Natural killer cell treated with Interleukin-12 subunit alpha and Interleukin-12 subunit beta and Interleukin-15 and Interleukin-18, amount 100 ng/mL, for 72 hours (primary cell): ENCODE results near the gene NTRK2. TPM values are rescaled to one million over a fixed set of nuclear protein-coding genes. Genes with fewer than 3 reads are reported as not detected.
"Not testable (repeated sequence)": the region's sequence is repeated elsewhere in the genome, so short reads cannot be mapped to it uniquely, and the experiment has no call there.

Experiments used
- ATAC-seq, 2 donors: fragments of 150-1000 bp; cut with Tn5 transposase in 1 of 2; sonication (Bioruptor Pico), chemical (Tn5 transposase) in 1 of 2; 2 replicates each; pipeline ENCODE4 v1.10.0; 2021
- DNase-seq: peaks from one replicate; pipeline ENCODE4 v3.0.0; 2022; ENCODE audit warnings: low spot score
- H3K27ac Mint-ChIP-seq, 2 donors: 1 replicate in 1 of 2; 2 replicates in 1 of 2; pipeline ENCODE4 v1.8.0; 2022; ENCODE audit warnings: mixed read lengths in 2 of 2, mild to moderate bottlenecking in 1 of 2, moderate library complexity in 1 of 2
- H3K27me3 Mint-ChIP-seq, 2 donors: 1 replicate in 1 of 2; 2 replicates in 1 of 2; pipeline ENCODE4 v1.8.0; 2022; ENCODE audit warnings: mixed read lengths in 2 of 2
- H3K36me3 Mint-ChIP-seq: one replicate; pipeline ENCODE4 v1.8.0; 2022; ENCODE audit warnings: mixed read lengths
- H3K4me1 Mint-ChIP-seq, 2 donors: 1 replicate in 1 of 2; 2 replicates in 1 of 2; pipeline ENCODE4 v1.8.0; 2022; ENCODE audit warnings: low read depth in 2 of 2, mixed read lengths in 2 of 2, mild to moderate bottlenecking in 1 of 2
- H3K4me3 Mint-ChIP-seq: one replicate; pipeline ENCODE4 v1.8.0; 2022; ENCODE audit warnings: mixed read lengths
- H3K9me3 Mint-ChIP-seq: 2 replicates; pipeline ENCODE4 v1.8.0; 2022; ENCODE audit warnings: mixed read lengths
- total RNA-seq, 2 donors: library from RNA; stranded (reverse); gene quantifications; one replicate each; pipeline ENCODE4 v1.2.3, GENCODE V29; 2022

NTRK2 gene
- total RNA-seq, 2 donors from 2014 or later = 0.24 to 2.4 TPM

- no peak overlapping the region for H3K4me3 Mint-ChIP-seq
- no peaks in the 10 kb centered on the region for H3K36me3 Mint-ChIP-seq
- H3K27me3 Mint-ChIP-seq = peaks cover 0 to 2% of the 10 kb centered on the region in 2 donors
- ATAC-seq (no peak), DNase-seq (no peak)
- peaks cover 2% of the 10 kb centered on the region for H3K9me3 Mint-ChIP-seq
- H3K4me1 Mint-ChIP-seq = peaks cover 3 to 5% of the 10 kb centered on the region in 2 donors
- H3K27ac Mint-ChIP-seq = no peak overlapping the region
Observed at GRCh38 chr9:84871983-84872382, 202.5 kb downstream of the NTRK2 start.

DNA sequence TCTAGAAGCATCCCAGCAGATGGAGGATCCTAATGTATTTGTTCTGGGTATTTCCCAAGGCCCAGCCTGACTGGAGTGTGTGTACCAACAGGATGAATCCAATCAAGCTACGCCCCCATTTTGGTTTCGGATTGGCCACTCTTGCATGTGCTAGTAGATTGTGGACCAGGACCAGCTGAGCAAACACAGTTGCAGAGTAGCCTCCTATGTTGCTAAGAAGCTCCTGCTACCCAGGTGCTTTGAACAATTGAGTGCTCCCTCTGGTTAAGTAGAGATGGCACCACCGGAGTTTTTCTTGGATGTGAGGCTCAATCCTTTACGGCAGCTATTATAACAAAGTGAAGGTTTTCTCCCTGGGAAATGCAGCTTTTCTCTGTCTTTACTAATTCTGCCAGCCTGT is 204.5 kb downstream of the NTRK2 start:
- no peak overlapping the region for H3K4me3 Mint-ChIP-seq

GRCh38 chr9:84874596-84874995 is 205.1 kb downstream of the NTRK2 start:
- H3K27ac Mint-ChIP-seq = no peak overlapping the region
- H3K27me3 Mint-ChIP-seq = peaks cover 0 to 2% of the 10 kb centered on the region in 2 donors
- peaks cover 3 to 5% of the 10 kb centered on the region in 2 donors for H3K4me1 Mint-ChIP-seq
- DNase-seq (no peak), ATAC-seq (peak; percentile 4 to 54)
- no peaks in the 10 kb centered on the region for H3K9me3 Mint-ChIP-seq
- H3K4me3 Mint-ChIP-seq = no peak overlapping the region
- H3K36me3 Mint-ChIP-seq = no peaks in the 10 kb centered on the region

More for the DNA sequence above, 204.5 kb downstream of the NTRK2 start:
- Mint-ChIP-seq H3K36me3 (no peaks in the 10 kb centered on the region), H3K27ac (no peak overlapping the region), H3K4me1 (peaks cover 3 to 5% of the 10 kb centered on the region in 2 donors), H3K27me3 (peaks cover 0 to 2% of the 10 kb centered on the region in 2 donors), H3K9me3 (no peaks in the 10 kb centered on the region)
- ATAC-seq = peak in 1 of 2 donors; percentile 30
- DNase-seq = no peak

- DNase-seq (no peak), ATAC-seq (peak in 1 of 2 donors; percentile 86)
- H3K36me3 Mint-ChIP-seq = no peaks in the 10 kb centered on the region
- peaks cover 0 to 2% of the 10 kb centered on the region in 2 donors for H3K27me3 Mint-ChIP-seq
- peak overlapping the region; percentile 26 for H3K4me3 Mint-ChIP-seq
- peaks cover 3 to 5% of the 10 kb centered on the region in 2 donors for H3K4me1 Mint-ChIP-seq
- no peak overlapping the region for H3K27ac Mint-ChIP-seq
- H3K9me3 Mint-ChIP-seq = no peaks in the 10 kb centered on the region
Observed at GRCh38 chr9:84875193-84875592, 205.7 kb downstream of the NTRK2 start.

- H3K4me3 Mint-ChIP-seq = no peak overlapping the region
- H3K4me1 Mint-ChIP-seq = no peaks in the 10 kb centered on the region
- H3K9me3 Mint-ChIP-seq = no peaks in the 10 kb centered on the region
- DNase-seq (no peak), ATAC-seq (no peak)
- no peak overlapping the region for H3K27ac Mint-ChIP-seq
- H3K36me3 Mint-ChIP-seq = no peaks in the 10 kb centered on the region
- peaks cover 2 to 19% of the 10 kb centered on the region in 2 donors for H3K27me3 Mint-ChIP-seq
Observed at GRCh38 chr9:84879631-84880030, 210.1 kb downstream of the NTRK2 start.

GRCh38 chr9:84880835-84881234 is 211.3 kb downstream of the NTRK2 start:
- Mint-ChIP-seq H3K4me3 (no peak overlapping the region), H3K36me3 (no peaks in the 10 kb centered on the region), H3K27me3 (peaks cover 2 to 19% of the 10 kb centered on the region in 2 donors), H3K4me1 (no peaks in the 10 kb centered on the region), H3K9me3 (no peaks in the 10 kb centered on the region), H3K27ac (no peak overlapping the region)
- DNase-seq (no peak), ATAC-seq (no peak)

GRCh38 chr9:84886866-84887265 is 217.3 kb downstream of the NTRK2 start:
- no peak overlapping the region for H3K27ac Mint-ChIP-seq
- no peak for ATAC-seq
- no peaks in the 10 kb centered on the region for H3K4me1 Mint-ChIP-seq
- no peaks in the 10 kb centered on the region for H3K9me3 Mint-ChIP-seq
- DNase-seq = no peak
- peaks cover 0 to 14% of the 10 kb centered on the region in 2 donors for H3K27me3 Mint-ChIP-seq
- H3K4me3 Mint-ChIP-seq = no peak overlapping the region
- H3K36me3 Mint-ChIP-seq = no peaks in the 10 kb centered on the region

DNA sequence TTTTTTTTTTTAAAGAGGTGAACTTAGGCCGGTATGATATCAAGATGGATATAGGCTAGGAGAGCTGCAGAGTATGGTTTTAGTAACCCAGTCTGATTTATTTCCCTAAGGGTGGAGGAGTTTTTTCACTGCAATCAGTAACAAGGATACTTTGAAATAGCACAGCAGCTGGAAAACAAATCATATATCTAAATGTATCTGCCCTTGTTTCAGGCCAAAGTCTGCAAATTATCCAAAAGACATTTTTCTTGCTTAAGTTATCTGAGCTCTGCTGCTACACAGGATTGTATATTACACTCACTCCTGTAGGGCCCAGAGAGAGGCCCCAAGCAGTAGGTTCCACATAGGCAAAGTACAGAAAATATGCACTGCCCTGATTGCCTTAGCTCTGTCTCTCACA is 222.4 kb downstream of the NTRK2 start:
- Mint-ChIP-seq H3K4me1 (no peaks in the 10 kb centered on the region), H3K27ac (no peak overlapping the region), H3K9me3 (no peaks in the 10 kb centered on the region)

DNA sequence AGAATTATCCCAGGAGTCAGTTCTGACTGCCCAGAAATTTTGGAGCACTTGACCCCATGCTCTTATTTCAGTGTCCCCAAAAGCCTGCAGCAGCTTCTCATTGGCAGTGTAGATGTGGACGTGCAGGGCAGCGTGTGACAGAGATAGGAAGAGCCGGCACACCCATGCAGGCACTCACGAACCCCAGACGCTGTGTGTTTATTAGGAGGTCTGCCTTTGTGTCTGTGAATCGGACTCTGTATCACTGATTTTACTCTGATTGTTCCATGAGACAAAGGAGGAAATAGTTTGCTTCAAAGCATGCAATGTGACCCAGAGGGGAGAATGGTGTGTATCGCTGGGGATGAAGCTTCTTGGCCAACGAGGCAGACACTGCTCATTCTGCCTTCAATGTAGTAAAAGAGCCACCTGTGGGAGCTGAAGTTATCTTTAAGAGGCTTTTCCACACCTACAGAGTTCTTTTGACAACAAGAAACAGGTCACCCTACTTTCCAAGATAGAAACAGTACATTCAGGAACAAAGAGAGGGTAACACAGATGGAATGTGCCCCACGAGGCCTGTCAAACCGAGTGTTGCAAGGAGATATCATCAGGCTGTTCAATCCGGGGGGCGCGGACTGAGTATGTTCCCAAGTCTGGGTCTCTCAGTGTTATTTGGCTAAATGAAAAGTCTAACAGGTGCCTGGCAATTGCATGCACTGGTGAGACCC is 224.0 kb downstream of the NTRK2 start:
- Mint-ChIP-seq H3K9me3 (no peaks in the 10 kb centered on the region), H3K27me3 (peaks cover 0 to 3% of the 10 kb centered on the region in 2 donors), H3K4me3 (no peak overlapping the region), H3K27ac (no peak overlapping the region), H3K36me3 (no peaks in the 10 kb centered on the region), H3K4me1 (no peaks in the 10 kb centered on the region)
- no peak for DNase-seq
- no peak for ATAC-seq

More for the DNA sequence above, 222.4 kb downstream of the NTRK2 start:
- Mint-ChIP-seq H3K36me3 (no peaks in the 10 kb centered on the region), H3K27me3 (peaks cover 0 to 3% of the 10 kb centered on the region in 2 donors), H3K4me3 (no peak overlapping the region)
- ATAC-seq (no peak), DNase-seq (no peak)

- ATAC-seq (no peak), DNase-seq (no peak)
- H3K4me1 Mint-ChIP-seq = no peaks in the 10 kb centered on the region
- H3K9me3 Mint-ChIP-seq = no peaks in the 10 kb centered on the region
- H3K36me3 Mint-ChIP-seq = no peaks in the 10 kb centered on the region
- peaks cover 7 to 8% of the 10 kb centered on the region in 2 donors for H3K27me3 Mint-ChIP-seq
- H3K4me3 Mint-ChIP-seq = no peak overlapping the region
- H3K27ac Mint-ChIP-seq = no peak overlapping the region
Observed at GRCh38 chr9:84894859-84895258, 225.3 kb downstream of the NTRK2 start.

DNA sequence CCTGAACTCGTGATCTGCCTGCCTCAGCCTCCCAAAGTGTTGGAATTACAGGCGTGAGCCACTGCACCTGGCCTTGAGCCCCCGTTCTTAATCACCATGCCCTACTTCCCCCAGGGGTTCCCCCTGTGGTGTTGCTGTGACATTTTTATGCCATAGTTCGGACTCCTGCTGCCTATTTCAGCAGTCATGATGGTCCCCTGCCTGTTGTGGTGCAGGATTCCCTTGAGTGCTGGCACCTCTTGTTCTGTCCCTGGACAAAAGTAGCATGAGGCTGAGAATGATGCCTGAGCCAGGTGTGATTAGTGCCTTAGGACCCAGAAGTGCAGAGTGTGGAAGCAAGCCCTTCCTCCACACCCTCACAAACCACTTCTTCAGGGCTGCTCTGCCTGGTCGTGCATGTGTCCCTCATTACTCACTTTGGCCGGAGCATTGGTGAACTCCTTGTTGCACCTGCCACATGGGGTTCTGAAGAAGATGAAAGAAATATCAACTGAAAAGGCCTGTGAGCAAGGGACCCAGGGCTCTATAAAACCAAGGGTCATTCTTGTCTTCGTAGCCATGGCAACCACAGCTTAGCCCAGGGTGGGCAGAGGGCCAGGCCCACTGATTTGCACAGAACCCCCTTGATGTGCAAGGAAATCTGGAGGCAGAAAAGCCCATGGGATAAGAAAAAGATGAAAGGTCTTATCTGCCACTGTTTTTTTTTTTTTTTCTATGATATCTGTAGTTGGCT is 228.0 kb downstream of the NTRK2 start:
- H3K27me3 Mint-ChIP-seq = peaks cover 8 to 12% of the 10 kb centered on the region in 2 donors
- no peak overlapping the region for H3K27ac Mint-ChIP-seq
- H3K4me3 Mint-ChIP-seq = no peak overlapping the region
- ATAC-seq = no peak
- H3K36me3 Mint-ChIP-seq = no peaks in the 10 kb centered on the region
- H3K9me3 Mint-ChIP-seq = no peaks in the 10 kb centered on the region
- DNase-seq = no peak
- H3K4me1 Mint-ChIP-seq = no peaks in the 10 kb centered on the region

DNA sequence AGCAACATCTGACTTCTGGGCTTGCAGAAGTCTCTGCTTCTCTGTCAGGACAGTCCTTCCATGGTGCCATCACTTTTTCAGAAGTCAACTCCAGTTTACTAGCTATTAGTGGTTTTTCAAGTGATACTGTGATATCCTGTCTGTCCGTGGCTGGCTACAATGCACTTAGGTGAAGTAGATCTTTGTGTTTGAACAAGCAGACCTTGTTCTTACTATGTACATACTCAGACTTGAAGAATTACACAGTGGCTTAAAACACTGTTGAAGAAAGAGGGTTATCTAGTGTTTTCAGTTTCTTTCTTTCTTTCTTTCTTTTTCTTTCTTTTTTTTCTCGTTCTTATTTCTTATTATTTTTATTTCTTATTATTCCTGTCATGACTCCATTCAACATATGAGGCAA is 228.7 kb downstream of the NTRK2 start:
- Mint-ChIP-seq H3K4me1 (no peaks in the 10 kb centered on the region), H3K9me3 (no peaks in the 10 kb centered on the region), H3K36me3 (no peaks in the 10 kb centered on the region), H3K27ac (no peak overlapping the region), H3K27me3 (peaks cover 9 to 10% of the 10 kb centered on the region in 2 donors), H3K4me3 (no peak overlapping the region)
- ATAC-seq (no peak), DNase-seq (no peak)

DNA sequence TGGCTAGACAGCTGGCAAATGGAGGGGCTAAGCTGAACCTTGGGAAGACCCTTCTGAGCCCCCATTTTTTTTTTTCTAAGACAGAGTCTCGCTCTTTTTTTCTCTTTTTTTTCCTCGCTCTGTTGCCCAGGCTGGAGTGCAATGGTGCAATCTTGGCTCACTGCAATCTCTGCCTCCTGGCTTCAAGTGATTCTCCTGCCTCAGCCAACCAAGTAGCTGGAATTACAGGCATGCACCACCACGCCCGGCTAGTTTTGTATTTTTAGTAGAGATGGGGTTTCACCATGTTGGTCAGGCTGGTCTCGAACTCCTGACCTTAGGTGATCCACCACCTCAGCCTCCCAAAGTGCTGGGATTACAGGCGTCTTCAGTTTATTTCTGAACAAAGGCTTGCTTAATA is 229.1 kb downstream of the NTRK2 start:
- H3K9me3 Mint-ChIP-seq, H3K36me3 Mint-ChIP-seq, ATAC-seq, H3K4me1 Mint-ChIP-seq, H3K4me3 Mint-ChIP-seq, DNase-seq, H3K27ac Mint-ChIP-seq: not testable (repeated sequence)
- H3K27me3 Mint-ChIP-seq = peaks cover 9 to 14% of the 10 kb centered on the region in 2 donors

DNA sequence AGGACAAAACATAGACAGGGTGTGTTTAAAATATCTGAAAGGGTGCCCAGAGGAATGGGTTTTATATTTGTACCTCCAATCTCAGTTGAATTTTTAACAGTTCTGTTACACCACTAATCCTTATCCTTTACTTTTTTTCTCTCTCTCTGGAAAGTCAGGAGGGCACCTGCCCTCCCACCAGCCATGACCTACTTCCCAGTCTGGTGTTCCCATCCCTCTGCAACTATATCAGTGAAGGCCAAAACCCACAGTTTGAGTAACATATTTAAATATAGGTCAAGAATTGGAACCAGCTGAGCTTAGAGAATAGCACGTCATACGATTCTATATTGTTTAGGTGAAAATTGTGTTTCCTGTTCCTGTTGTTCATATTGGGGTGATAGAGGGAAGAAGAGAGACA is 229.8 kb downstream of the NTRK2 start:
- peaks cover 9 to 21% of the 10 kb centered on the region in 2 donors for H3K27me3 Mint-ChIP-seq
- no peak overlapping the region for H3K4me3 Mint-ChIP-seq
- H3K4me1 Mint-ChIP-seq = no peaks in the 10 kb centered on the region
- ATAC-seq = no peak
- H3K9me3 Mint-ChIP-seq = no peaks in the 10 kb centered on the region
- no peaks in the 10 kb centered on the region for H3K36me3 Mint-ChIP-seq
- no peak for DNase-seq
- H3K27ac Mint-ChIP-seq = no peak overlapping the region
